Measurements from ENCODE around the gene IZUMO1R.

DNA sequence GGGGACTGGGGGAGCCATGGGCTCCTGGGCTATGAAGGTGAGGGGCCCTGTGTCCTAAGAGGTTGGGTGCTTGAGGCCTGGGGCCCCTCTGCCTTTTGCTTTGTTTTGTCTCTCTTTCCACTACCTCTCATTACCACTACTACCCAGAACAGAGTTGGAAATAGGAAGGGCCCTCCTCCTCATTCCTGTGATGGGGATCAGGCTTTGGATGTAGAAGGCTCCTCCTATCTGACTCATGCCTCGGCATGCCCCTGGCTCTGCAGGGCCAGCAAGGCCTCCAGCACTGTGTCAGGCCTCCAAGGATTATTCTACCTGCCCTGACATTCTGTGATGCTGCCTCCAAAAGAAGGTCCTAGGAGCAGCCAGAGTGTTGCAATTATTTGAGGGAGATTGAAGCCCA is 766 bp downstream of the IZUMO1R start:
- TF ChIP-seq, protein P1, sequence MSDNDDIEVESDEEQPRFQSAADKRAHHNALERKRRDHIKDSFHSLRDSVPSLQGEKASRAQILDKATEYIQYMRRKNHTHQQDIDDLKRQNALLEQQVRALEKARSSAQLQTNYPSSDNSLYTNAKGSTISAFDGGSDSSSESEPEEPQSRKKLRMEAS (IDR thresholded peaks at IDR 0.05; ENCODE audit: low read depth, low read length), result no peak
- TF ChIP-seq POLR2A (IDR thresholded peaks at IDR 0.05; ENCODE audit: extremely low read depth, insufficient read length), result no peak
- TF ChIP-seq, protein P2, sequence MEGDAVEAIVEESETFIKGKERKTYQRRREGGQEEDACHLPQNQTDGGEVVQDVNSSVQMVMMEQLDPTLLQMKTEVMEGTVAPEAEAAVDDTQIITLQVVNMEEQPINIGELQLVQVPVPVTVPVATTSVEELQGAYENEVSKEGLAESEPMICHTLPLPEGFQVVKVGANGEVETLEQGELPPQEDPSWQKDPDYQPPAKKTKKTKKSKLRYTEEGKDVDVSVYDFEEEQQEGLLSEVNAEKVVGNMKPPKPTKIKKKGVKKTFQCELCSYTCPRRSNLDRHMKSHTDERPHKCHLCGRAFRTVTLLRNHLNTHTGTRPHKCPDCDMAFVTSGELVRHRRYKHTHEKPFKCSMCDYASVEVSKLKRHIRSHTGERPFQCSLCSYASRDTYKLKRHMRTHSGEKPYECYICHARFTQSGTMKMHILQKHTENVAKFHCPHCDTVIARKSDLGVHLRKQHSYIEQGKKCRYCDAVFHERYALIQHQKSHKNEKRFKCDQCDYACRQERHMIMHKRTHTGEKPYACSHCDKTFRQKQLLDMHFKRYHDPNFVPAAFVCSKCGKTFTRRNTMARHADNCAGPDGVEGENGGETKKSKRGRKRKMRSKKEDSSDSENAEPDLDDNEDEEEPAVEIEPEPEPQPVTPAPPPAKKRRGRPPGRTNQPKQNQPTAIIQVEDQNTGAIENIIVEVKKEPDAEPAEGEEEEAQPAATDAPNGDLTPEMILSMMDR (IDR thresholded peaks at IDR 0.05; ENCODE audit: low read depth, low read length), result no peak
